WI38 (cell line): Measurements from ENCODE around the gene OBP2A.
"Not testable (repeated sequence)": the region's sequence is repeated elsewhere in the genome, so short reads cannot be mapped to it uniquely, and the experiment has no call there.

ENCODE experiments used
- H3K4me3 ChIP-seq: 2 replicates; pipeline ENCODE4 v1.5.1; 2011; ENCODE audit warnings: low read depth, mild to moderate bottlenecking, control low read depth, low read length
- CTCF ChIP-seq: IDR thresholded peaks from 2 replicates; pipeline ENCODE4 v1.5.1; 2012; ENCODE audit warnings: low read depth, mild to moderate bottlenecking, control low read depth, low read length

OBP2A gene

GRCh38 chr9:135536216-135536615, 9.7 kb upstream of the OBP2A start:
- H3K4me3 ChIP-seq, result no peak overlapping the region
- no peak for TF ChIP-seq CTCF

- not testable (repeated sequence) for H3K4me3 ChIP-seq
These were observed 2.5 kb upstream of the OBP2A start for GRCh38 chr9:135543262-135543894.

- no peak overlapping the region for H3K4me3 ChIP-seq
- TF ChIP-seq CTCF, result no peak
These were observed 818 bp upstream of the OBP2A start for GRCh38 chr9:135544981-135545635.

- not testable (repeated sequence) for H3K4me3 ChIP-seq
These were observed 1.1 kb downstream of the OBP2A start for GRCh38 chr9:135546792-135547617.

- no peak overlapping the region for H3K4me3 ChIP-seq
- TF ChIP-seq CTCF, result no peak
These were observed 2.1 kb downstream of the OBP2A start for GRCh38 chr9:135547756-135548736.

GRCh38 chr9:135549478-135550343, 3.8 kb downstream of the OBP2A start:
- not testable (repeated sequence) for H3K4me3 ChIP-seq

- no peak for TF ChIP-seq CTCF
These were observed 4.5 kb downstream of the OBP2A start for GRCh38 chr9:135550344-135550918.

More at GRCh38 chr9:135550344-135550918, 4.5 kb downstream of the OBP2A start:
- H3K4me3 ChIP-seq, result no peak overlapping the region
